Caco-2 (cell line): ENCODE measurements around the gene RHOG. TPM values are rescaled to one million over a fixed set of nuclear protein-coding genes. Genes with fewer than 3 reads are reported as not detected.
A peak's percentile ranks its signal among the peaks of the same experiment; 100 is the strongest.

Experiments used
- BruUV-seq: library from RNA; stranded (reverse); fragments of 400-500 nt; replicated peaks from 2 replicates; lab custom pipeline; 2021; lab: Mats Ljungman, UMichigan
- CTCF ChIA-PET: fragments of 300-600 bp; sonication (Branson Sonifier 250); formaldehyde crosslinking; loops from one replicate; lab custom pipeline; 2022; ENCODE audit warnings: antibody characterized with exemption; lab: Charles Lee
- POLR2A ChIA-PET: fragments of 300-600 bp; sonication (Branson Sonifier 250); formaldehyde crosslinking; loops from one replicate; lab custom pipeline; 2022; ENCODE audit warnings: antibody characterized with exemption; lab: Charles Lee
- DNase-seq, 2 experiments: peaks; one replicate each; pipeline versions ENCODE4 v3.0.0 to v3.0.0-alpha.2; 2020 to 2022
- H3K27me3 ChIP-seq: replicated peaks from 2 replicates; pipeline ENCODE4 v1.6.0; 2011; ENCODE audit warnings: low read length; ENCODE audit not compliant: control insufficient read depth, insufficient read depth
- H3K36me3 ChIP-seq: 2 replicates; pipeline ENCODE4 v1.5.1; 2011; ENCODE audit warnings: low read length; ENCODE audit not compliant: control insufficient read depth, insufficient read depth
- H3K4me1 ChIP-seq: fragments of 250-450 bp; sonication (Bioruptor Pico); 2 replicates; pipeline ENCODE4 v1.5.1; 2020; ENCODE audit warnings: mild to moderate bottlenecking
- H3K4me3 ChIP-seq: 2 replicates; pipeline ENCODE4 v1.5.1; 2011; ENCODE audit warnings: low read depth, mild to moderate bottlenecking, control low read depth, low read length
- H3K9me3 ChIP-seq: fragments of 250-450 bp; sonication (Bioruptor Pico); 2 replicates; pipeline ENCODE4 v1.5.1; 2020; ENCODE audit warnings: mild to moderate bottlenecking, moderate library complexity
- H3K27ac Mint-ChIP-seq: one replicate; pipeline ENCODE4 v1.8.0; 2022; ENCODE audit warnings: mixed read lengths; ENCODE audit not compliant: unreplicated experiment
- H3K27me3 Mint-ChIP-seq: one replicate; pipeline ENCODE4 v1.8.0; 2022; ENCODE audit warnings: mixed read lengths; ENCODE audit not compliant: insufficient read depth, unreplicated experiment
- H3K36me3 Mint-ChIP-seq: one replicate; pipeline ENCODE4 v1.8.0; 2022; ENCODE audit warnings: mild to moderate bottlenecking, mixed read lengths; ENCODE audit not compliant: insufficient read depth, unreplicated experiment
- H3K4me1 Mint-ChIP-seq: one replicate; pipeline ENCODE4 v1.8.0; 2022; ENCODE audit warnings: low read depth, mixed read lengths; ENCODE audit not compliant: unreplicated experiment
- H3K4me3 Mint-ChIP-seq: one replicate; pipeline ENCODE4 v1.8.0; 2022; ENCODE audit warnings: mild to moderate bottlenecking, moderate library complexity, mixed read lengths; ENCODE audit not compliant: unreplicated experiment
- H3K9me3 Mint-ChIP-seq: one replicate; pipeline ENCODE4 v1.8.0; 2022; ENCODE audit warnings: mixed read lengths; ENCODE audit not compliant: unreplicated experiment
- intact Hi-C: fragments of 100-400 bp; cut with micrococcal nuclease; formaldehyde crosslinking; loops from one replicate; pipeline ENCODE4 v1.10.0; 2022; ENCODE audit not compliant: unreplicated experiment
- total RNA-seq: library from RNA; stranded (reverse); gene quantifications from 2 replicates; pipeline ENCODE4 v1.2.3, GENCODE V29; 2022
- TF ChIP-seq, protein P1 (sequence below), 2 experiments: fragments of 200-600 bp in 1 of 2; IDR thresholded peaks; 1 replicate in 1 of 2; 2 replicates in 1 of 2; pipeline versions ENCODE4 v1.5.1 to v1.8.0; 2011 to 2022; ENCODE audit warnings: antibody characterized with exemption in 1 of 2, control low read depth in 1 of 2, inconsistent platforms in 1 of 2, low read depth in 1 of 2, low read length in 1 of 2, mild to moderate bottlenecking in 1 of 2, moderate library complexity in 1 of 2; ENCODE audit not compliant: insufficient read depth in 1 of 2, severe bottlenecking in 1 of 2, unreplicated experiment in 1 of 2

RHOG gene
- total RNA-seq, 1 experiment from 2014 or later, result 36.9 TPM

DNA sequence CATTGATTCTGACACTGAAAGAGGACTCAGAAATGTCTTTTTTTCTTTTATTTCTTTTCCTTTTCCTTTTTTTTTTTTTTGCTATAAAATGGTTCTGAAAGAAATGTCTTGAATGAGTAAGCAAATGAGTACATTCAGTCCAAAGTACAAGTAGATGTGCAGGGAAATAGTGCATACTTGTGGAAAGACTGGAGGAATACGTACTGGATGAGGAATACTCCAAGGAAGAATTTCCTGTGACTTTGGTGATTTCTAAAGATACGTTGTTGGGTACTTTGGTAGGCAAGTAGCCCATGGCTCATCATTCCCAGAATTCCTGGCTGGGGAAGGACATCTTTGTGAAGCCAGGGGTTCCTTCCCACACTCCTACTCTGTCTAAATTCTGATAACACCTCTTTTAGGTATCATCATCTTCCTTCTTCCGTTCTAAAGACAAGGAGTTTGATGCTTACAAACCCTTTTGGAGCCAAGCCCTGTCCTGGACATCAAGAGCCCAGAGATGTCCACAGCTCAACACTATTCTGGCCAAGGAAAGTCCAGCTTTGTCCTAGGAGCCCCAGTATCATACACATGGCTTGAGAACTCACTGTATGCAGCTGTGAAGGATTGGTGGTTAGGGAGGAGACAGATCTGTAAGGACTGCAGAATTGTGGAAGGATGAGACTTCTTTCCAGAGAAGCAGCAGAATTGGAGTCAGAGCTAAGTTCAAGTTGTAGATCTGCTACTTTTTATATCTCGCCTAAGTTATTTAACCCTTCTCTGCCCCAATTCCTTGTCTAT, 38.6 kb downstream of the RHOG start:
- Mint-ChIP-seq H3K4me3 (peak overlapping the region; percentile 55), H3K9me3 (no peaks in the 10 kb centered on the region), H3K27me3 (no peaks in the 10 kb centered on the region), H3K27ac (peak overlapping the region; percentile 85), H3K4me1 (peaks cover 13% of the 10 kb centered on the region), H3K36me3 (peaks cover 19% of the 10 kb centered on the region)
- Histone ChIP-seq H3K4me3 (no peak overlapping the region), H3K9me3 (no peaks in the 10 kb centered on the region), H3K4me1 (peaks cover 15% of the 10 kb centered on the region), H3K36me3 (no peaks in the 10 kb centered on the region), H3K27me3 (no peaks in the 10 kb centered on the region)
- POLR2A ChIA-PET, result no interaction called here
- CTCF ChIA-PET, result interaction anchor here (0.7 kb wide), 1 partner anchor 108 kb away, joined by 3 read pairs; no protein-coding TSS in a partner anchor
- intact Hi-C loops, result no loop called here
- no peak for DNase-seq
- TF ChIP-seq, protein P1, sequence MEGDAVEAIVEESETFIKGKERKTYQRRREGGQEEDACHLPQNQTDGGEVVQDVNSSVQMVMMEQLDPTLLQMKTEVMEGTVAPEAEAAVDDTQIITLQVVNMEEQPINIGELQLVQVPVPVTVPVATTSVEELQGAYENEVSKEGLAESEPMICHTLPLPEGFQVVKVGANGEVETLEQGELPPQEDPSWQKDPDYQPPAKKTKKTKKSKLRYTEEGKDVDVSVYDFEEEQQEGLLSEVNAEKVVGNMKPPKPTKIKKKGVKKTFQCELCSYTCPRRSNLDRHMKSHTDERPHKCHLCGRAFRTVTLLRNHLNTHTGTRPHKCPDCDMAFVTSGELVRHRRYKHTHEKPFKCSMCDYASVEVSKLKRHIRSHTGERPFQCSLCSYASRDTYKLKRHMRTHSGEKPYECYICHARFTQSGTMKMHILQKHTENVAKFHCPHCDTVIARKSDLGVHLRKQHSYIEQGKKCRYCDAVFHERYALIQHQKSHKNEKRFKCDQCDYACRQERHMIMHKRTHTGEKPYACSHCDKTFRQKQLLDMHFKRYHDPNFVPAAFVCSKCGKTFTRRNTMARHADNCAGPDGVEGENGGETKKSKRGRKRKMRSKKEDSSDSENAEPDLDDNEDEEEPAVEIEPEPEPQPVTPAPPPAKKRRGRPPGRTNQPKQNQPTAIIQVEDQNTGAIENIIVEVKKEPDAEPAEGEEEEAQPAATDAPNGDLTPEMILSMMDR (IDR thresholded peaks at IDR 0.05; ENCODE audit: insufficient read depth in 1 of 2, low read depth in 1 of 2, low read length in 1 of 2, severe bottlenecking in 1 of 2, unreplicated experiment in 1 of 2), result no peak
- BruUV-seq, result no TSS peak

DNA sequence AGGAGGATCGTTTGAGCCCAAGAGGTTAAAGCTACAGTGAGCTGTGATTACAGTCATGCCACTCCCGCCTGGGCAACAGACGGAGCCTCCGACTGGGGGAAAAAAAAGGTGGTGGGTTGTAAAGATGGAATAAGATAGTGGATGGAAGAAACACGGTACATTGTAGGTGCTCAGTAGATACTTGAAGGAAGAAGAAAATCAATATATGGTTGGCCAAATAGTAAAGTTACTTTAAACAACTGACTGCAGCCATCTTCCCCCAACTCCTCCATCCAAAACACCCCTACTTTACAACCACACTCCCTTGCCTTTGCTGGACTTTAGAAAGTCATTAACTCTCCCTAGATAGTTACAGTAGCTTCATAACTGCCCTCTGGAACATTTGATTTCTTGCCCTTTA, 40.9 kb downstream of the RHOG start:
- ChIA-PET POLR2A (no interaction called here), CTCF (no interaction called here)
- peak overlapping the region; percentile 96 for H3K27ac Mint-ChIP-seq
- H3K4me1 Mint-ChIP-seq, result peaks cover 20% of the 10 kb centered on the region
- BruUV-seq, result no TSS peak
- TF ChIP-seq, protein P1 (IDR thresholded peaks at IDR 0.05; ENCODE audit: insufficient read depth in 1 of 2, low read depth in 1 of 2, low read length in 1 of 2, severe bottlenecking in 1 of 2, unreplicated experiment in 1 of 2), result no peak
- Histone ChIP-seq H3K27me3 (no peaks in the 10 kb centered on the region), H3K9me3 (no peaks in the 10 kb centered on the region), H3K4me1 (peaks cover 25% of the 10 kb centered on the region), H3K4me3 (no peak overlapping the region), H3K36me3 (no peaks in the 10 kb centered on the region)
- intact Hi-C loops, result no loop called here
- no peak for DNase-seq
- H3K27me3 Mint-ChIP-seq, result no peaks in the 10 kb centered on the region
- H3K4me3 Mint-ChIP-seq, result peak overlapping the region; percentile 15
- H3K36me3 Mint-ChIP-seq, result peaks cover 34% of the 10 kb centered on the region
- H3K9me3 Mint-ChIP-seq, result no peaks in the 10 kb centered on the region

DNA sequence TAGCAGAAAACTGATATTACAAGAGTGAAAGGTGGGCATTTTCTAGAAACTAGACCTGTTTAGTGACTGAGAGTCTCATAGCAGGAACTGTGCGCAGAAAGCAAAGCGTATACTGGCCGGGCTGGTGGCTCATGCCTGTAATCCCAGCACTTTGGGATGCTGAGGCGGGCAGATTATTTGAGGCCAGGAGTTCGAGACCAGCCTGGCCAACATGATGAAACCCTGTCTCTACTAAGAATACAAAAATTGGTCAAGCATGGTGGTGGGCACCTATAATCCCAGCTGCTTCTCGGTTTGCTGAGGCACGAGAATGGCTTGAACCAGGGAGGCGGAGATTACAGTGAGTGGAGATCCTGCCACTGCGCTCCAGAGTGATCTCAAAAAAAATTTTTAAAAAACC, 41.6 kb downstream of the RHOG start:
- no peaks in the 10 kb centered on the region for H3K27me3 Mint-ChIP-seq
- peaks cover 1% of the 10 kb centered on the region; the same call in 1 of the 2 replicates for H3K36me3 ChIP-seq
- no peak overlapping the region for H3K4me3 ChIP-seq
- ChIA-PET CTCF (no interaction called here), POLR2A (no interaction called here)
- H3K36me3 Mint-ChIP-seq, result peaks cover 41% of the 10 kb centered on the region
- no peaks in the 10 kb centered on the region for H3K9me3 Mint-ChIP-seq
- peak overlapping the region; percentile 90 for H3K4me3 Mint-ChIP-seq
- H3K4me1 Mint-ChIP-seq, result peaks cover 17% of the 10 kb centered on the region
- intact Hi-C loops, result no loop called here
- H3K4me1 ChIP-seq, result peaks cover 25% of the 10 kb centered on the region
- no TSS peak for BruUV-seq
- TF ChIP-seq, protein P1 (IDR thresholded peaks at IDR 0.05; ENCODE audit: insufficient read depth in 1 of 2, low read depth in 1 of 2, low read length in 1 of 2, severe bottlenecking in 1 of 2, unreplicated experiment in 1 of 2), result no peak
- DNase-seq, result no peak
- H3K27ac Mint-ChIP-seq, result peak overlapping the region; percentile 96
- H3K27me3 ChIP-seq, result no peaks in the 10 kb centered on the region
- H3K9me3 ChIP-seq, result no peaks in the 10 kb centered on the region
